ENCODE results near the gene BAHCC1.

Gene BAHCC1

GRCh38 chr17:81459224-81459623 lies 64.0 kb downstream of the BAHCC1 start:
- Histone ChIP-seq H3K4me2 (ENCODE audit: low read depth, low read length, poor library complexity, severe bottlenecking) (no peak overlapping the region), H3K27me3 (ENCODE audit: insufficient read depth, low read length, poor library complexity, severe bottlenecking) (no peaks in the 10 kb centered on the region), H3K9me2 (replicated peaks; ENCODE audit: low read depth, low read length) (no peaks in the 10 kb centered on the region), H3K36me3 (ENCODE audit: insufficient read depth, low read length) (peaks cover 34% of the 10 kb centered on the region; the same call in 1 of the 2 replicates), H3K4me3 (ENCODE audit: low read length, poor library complexity, severe bottlenecking) (no peak overlapping the region), H3K4me1 (ENCODE audit: insufficient read depth, low read length, poor library complexity, severe bottlenecking) (peaks cover 32% of the 10 kb centered on the region), H3K79me2 (ENCODE audit: insufficient read depth, low read length) (peaks cover 45% of the 10 kb centered on the region), H3K9ac (ENCODE audit: low read depth, low read length, poor library complexity, severe bottlenecking) (no peak overlapping the region), H3K9me3 (ENCODE audit: insufficient read depth, low read depth, low read length) (no peaks in the 10 kb centered on the region), H2AFZ (ENCODE audit: low read length) (no peak overlapping the region), H4K20me1 (ENCODE audit: insufficient read depth, low read length, poor library complexity, severe bottlenecking) (peaks cover 11% of the 10 kb centered on the region), H3F3A (ENCODE audit: low read depth) (no peaks in the 10 kb centered on the region)
- TF ChIP-seq, protein P1, sequence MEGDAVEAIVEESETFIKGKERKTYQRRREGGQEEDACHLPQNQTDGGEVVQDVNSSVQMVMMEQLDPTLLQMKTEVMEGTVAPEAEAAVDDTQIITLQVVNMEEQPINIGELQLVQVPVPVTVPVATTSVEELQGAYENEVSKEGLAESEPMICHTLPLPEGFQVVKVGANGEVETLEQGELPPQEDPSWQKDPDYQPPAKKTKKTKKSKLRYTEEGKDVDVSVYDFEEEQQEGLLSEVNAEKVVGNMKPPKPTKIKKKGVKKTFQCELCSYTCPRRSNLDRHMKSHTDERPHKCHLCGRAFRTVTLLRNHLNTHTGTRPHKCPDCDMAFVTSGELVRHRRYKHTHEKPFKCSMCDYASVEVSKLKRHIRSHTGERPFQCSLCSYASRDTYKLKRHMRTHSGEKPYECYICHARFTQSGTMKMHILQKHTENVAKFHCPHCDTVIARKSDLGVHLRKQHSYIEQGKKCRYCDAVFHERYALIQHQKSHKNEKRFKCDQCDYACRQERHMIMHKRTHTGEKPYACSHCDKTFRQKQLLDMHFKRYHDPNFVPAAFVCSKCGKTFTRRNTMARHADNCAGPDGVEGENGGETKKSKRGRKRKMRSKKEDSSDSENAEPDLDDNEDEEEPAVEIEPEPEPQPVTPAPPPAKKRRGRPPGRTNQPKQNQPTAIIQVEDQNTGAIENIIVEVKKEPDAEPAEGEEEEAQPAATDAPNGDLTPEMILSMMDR (conservative IDR thresholded peaks at IDR 0.05; ENCODE audit: low read length) = no peak
- TF ChIP-seq EZH2phosphoT487 (IDR thresholded peaks at IDR 0.05; ENCODE audit: borderline replicate concordance) = no peak

- H3K4me1 ChIP-seq (ENCODE audit: insufficient read depth, low read length, poor library complexity, severe bottlenecking) = peaks cover 27% of the 10 kb centered on the region
- no peak overlapping the region for H3K4me3 ChIP-seq (ENCODE audit: low read length, poor library complexity, severe bottlenecking)
- no peak for TF ChIP-seq EZH2phosphoT487 (IDR thresholded peaks at IDR 0.05; ENCODE audit: borderline replicate concordance)
- TF ChIP-seq, protein P1 (conservative IDR thresholded peaks at IDR 0.05; ENCODE audit: low read length) = no peak
- H3K9me3 ChIP-seq (ENCODE audit: insufficient read depth, low read depth, low read length) = no peaks in the 10 kb centered on the region
- peaks cover 46% of the 10 kb centered on the region for H3K79me2 ChIP-seq (ENCODE audit: insufficient read depth, low read length)
- no peak overlapping the region for H3K9ac ChIP-seq (ENCODE audit: low read depth, low read length, poor library complexity, severe bottlenecking)
- no peak overlapping the region for H3K4me2 ChIP-seq (ENCODE audit: low read depth, low read length, poor library complexity, severe bottlenecking)
- H3K9me2 ChIP-seq (replicated peaks; ENCODE audit: low read depth, low read length) = no peaks in the 10 kb centered on the region
- peaks cover 18% of the 10 kb centered on the region for H4K20me1 ChIP-seq (ENCODE audit: insufficient read depth, low read length, poor library complexity, severe bottlenecking)
- H3F3A ChIP-seq (ENCODE audit: low read depth) = no peaks in the 10 kb centered on the region
- H3K27me3 ChIP-seq (ENCODE audit: insufficient read depth, low read length, poor library complexity, severe bottlenecking) = no peaks in the 10 kb centered on the region
- peaks cover 35% of the 10 kb centered on the region; the same call in 1 of the 2 replicates for H3K36me3 ChIP-seq (ENCODE audit: insufficient read depth, low read length)
- H2AFZ ChIP-seq (ENCODE audit: low read length) = no peak overlapping the region
Observed at GRCh38 chr17:81459864-81460263, 64.6 kb downstream of the BAHCC1 start.

DNA sequence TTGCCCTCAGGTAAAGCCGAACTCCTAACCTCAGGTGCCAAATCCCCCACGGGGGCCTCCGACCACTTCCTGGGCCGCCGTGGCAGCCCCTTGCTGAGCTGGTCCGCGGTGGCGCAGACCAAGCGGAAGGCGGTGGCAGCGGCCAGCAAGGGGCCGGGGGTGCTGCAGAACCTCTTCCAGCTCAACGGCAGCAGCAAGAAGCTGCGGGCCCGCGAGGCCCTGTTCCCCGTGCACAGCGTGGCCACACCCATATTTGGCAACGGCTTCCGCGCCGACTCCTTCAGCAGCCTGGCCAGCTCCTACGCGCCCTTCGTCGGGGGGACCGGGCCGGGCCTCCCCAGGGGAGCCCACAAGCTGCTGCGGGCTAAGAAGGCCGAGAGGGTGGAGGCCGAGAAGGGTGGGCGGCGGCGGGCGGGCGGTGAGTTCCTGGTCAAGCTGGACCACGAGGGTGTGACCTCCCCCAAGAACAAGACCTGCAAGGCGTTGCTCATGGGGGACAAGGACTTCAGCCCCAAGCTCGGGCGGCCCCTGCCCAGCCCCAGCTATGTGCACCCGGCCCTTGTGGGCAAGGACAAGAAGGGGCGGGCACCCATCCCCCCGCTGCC lies 65.7 kb downstream of the BAHCC1 start:
- no peak overlapping the region for H3K9ac ChIP-seq (ENCODE audit: low read depth, low read length, poor library complexity, severe bottlenecking)
- peaks cover 35% of the 10 kb centered on the region; the same call in 1 of the 2 replicates for H3K36me3 ChIP-seq (ENCODE audit: insufficient read depth, low read length)
- peaks cover 20% of the 10 kb centered on the region for H4K20me1 ChIP-seq (ENCODE audit: insufficient read depth, low read length, poor library complexity, severe bottlenecking)
- no peaks in the 10 kb centered on the region for H3F3A ChIP-seq (ENCODE audit: low read depth)
- no peak for TF ChIP-seq EZH2phosphoT487 (IDR thresholded peaks at IDR 0.05; ENCODE audit: borderline replicate concordance)
- TF ChIP-seq, protein P1 (conservative IDR thresholded peaks at IDR 0.05; ENCODE audit: low read length) = no peak
- H3K4me3 ChIP-seq (ENCODE audit: low read length, poor library complexity, severe bottlenecking) = no peak overlapping the region
- peaks cover 16% of the 10 kb centered on the region for H3K4me1 ChIP-seq (ENCODE audit: insufficient read depth, low read length, poor library complexity, severe bottlenecking)
- H3K79me2 ChIP-seq (ENCODE audit: insufficient read depth, low read length) = peaks cover 40% of the 10 kb centered on the region
- H3K4me2 ChIP-seq (ENCODE audit: low read depth, low read length, poor library complexity, severe bottlenecking) = no peak overlapping the region
- no peaks in the 10 kb centered on the region for H3K9me3 ChIP-seq (ENCODE audit: insufficient read depth, low read depth, low read length)
- no peaks in the 10 kb centered on the region for H3K27me3 ChIP-seq (ENCODE audit: insufficient read depth, low read length, poor library complexity, severe bottlenecking)
- no peaks in the 10 kb centered on the region for H3K9me2 ChIP-seq (replicated peaks; ENCODE audit: low read depth, low read length)
- H2AFZ ChIP-seq (ENCODE audit: low read length) = no peak overlapping the region
